Raji (cell line): ENCODE data around the gene INPP5A.

Experiments
- POLR2A ChIP-seq: IDR thresholded peaks from 2 replicates; pipeline ENCODE4 v1.6.1; 2011; ENCODE audit warnings: low read depth, low read length, control low read depth; ENCODE audit not compliant: insufficient read depth

INPP5A gene

DNA sequence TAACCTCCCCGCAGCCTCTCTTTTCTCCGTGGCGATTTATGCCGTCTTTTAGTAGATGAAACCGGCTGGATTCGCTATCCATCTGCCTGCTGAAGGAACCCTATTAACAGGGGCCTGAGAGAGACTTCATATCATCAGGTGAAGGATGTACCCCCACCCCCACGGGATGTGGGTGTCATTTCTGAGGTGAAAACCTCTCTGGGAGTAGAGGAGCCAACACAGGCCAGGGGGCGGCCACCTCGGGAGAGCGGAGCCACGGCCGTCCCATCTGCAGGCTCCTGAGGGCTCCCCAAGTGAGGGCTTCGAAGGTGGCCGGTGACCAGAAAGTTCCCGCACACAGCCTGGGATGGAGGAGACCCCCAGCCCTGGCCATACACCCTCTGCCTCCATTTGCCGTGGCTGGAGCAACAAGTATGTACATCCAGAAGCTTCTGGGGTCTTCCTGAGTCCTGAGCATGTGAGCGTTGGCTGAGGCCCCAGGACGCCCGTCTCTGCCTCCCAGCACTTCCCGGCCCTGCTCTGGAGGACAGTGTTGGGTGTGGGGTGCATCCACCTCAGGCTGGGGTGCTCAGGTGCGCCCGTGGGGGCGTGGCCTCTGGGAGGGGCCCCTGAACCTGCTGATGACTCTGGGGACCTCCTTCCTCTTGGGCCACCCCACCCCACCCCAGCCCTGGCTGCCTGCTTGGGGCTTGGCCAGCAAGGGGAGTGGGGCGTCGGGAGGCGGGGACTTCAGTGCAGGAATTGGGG, 163.7 kb downstream of the INPP5A start:
- no peak for TF ChIP-seq POLR2A

DNA sequence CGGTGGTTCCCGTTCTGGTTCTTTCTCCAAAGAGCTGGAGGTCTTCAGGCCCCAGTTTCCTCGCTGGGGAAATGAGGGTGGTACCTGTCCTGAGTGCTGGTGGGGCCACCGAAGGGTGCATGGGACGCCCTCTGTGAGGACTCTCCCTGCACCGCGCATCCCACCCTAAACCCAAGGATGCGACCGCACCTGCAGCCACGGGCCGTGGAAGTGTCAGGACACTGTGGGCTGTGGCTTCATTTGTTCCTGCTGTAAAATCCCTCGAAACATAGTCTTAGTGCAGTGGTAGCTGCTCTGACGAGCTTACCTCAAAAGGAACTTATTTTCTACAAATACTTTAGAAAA, 164.2 kb downstream of the INPP5A start:
- TF ChIP-seq POLR2A, result no peak

DNA sequence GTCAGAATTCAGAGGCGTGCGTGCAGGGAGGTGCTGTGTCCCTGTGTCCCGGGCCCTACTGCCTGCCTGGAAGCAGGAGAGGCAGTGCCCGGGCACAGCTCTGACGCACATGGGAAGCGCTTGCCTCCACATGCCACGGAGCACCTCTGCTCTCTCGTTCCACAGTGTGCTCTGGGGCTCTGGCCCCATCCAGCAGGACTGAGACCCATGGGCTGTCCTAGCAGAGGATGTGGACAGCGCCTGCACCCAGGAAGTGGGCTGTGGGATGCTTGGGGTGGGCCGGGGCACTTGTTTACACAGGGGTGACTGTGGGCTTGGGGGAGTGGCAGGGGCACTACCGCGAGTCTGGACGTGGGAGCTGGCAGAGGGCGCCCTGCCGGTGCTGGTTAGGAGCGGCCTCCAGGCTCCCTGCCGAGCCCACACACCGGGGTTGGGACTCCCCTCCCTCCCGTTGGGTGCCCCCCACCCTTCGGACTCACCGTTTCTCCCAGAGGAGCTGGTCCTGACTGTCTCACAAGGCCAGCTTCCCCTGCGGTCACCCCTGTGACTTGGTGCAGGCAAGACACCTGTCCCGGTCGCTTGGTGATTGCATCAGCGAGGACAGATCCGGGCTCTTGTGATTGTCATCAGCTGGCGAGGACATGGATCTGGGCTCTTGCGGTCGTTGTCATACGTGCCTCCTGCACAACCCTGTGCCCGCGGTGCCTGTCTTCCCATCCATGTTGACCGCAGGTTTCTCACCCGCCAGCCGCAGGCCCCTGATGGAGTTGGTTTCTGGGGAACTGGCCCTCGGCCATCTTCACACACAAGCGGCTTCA, 165.2 kb downstream of the INPP5A start:
- no peak for TF ChIP-seq POLR2A

DNA sequence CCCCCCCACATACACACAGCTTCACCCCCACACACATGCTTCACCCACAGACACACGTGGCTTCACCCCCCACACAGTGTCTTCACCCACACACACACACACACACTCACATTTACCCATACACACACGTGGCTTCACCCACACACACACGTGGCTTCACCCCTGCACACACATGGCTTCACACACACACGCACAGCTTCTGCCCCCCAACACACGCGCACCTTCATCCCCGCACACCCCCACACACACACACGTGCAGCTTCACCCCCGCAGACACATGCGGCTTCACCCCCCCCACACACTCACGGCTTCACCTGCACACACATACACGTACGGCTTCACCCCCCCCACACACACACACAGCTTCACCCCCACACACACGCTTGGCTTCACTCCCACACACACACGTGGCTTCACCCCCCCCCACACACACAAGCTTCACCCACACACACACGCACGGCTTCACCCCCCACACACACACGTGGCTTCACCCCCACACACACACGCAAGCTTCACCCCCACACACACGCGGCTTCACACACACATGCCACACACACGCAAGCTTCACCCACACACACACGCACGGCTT, 165.9 kb downstream of the INPP5A start:
- no peak for TF ChIP-seq POLR2A

DNA sequence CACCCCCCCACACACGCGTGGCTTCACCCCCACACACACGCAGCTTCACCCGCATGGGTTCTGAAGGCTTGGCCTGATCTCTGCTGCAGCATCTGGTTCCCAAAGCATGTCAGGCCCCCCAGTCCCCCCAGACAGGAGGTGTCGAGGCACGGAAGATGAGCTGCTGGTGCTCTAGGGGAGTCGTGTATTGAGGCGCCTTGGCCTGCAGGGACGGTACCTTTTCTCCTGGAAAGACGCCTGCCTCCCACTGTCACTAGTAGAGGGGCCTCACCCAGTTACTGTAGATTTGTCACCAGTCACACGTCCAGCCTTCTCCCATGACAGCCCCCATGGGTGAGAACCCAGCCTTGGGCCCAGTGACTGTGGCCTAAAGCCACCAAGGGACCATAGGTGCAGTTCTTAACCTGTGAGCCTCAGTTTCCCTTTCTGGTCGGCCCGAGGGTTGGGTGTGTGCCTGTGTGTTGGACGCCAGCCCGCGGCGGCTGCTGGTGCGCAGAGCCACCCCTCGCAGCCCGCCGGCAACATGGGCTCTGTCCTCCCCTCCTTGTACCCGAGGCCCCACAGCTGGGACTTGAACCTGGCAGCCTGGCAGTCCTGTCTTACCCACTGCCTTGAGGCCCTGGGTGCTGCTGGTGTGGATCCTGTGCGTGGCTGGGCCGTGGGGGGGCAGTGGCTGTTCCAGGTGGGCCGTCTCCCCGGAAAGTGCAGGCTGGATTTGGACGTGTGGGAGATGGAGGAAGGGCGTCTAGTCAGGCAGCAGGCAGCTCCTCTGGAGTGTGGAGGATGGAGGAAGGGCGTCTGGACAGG, 166.6 kb downstream of the INPP5A start:
- TF ChIP-seq POLR2A, result no peak

DNA sequence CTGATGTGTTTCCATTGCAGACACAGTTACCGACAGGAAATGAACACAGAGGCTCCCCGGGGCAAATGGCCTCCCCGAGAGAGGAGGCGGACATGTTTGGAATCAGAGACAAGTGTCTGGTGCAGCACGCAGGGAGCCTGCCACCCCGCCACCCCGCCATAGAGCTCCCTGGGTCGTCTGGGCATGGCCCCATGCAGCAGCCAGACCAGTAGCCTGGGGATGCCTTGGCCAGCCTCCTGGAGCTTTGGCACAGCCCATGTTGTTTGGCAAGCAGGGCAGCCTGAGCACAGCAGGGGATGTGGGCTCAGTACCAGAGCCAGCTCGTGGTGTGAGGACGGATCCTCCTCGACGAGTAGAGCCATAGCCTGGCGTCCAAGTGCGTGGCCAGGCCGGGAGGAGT, 167.6 kb downstream of the INPP5A start:
- TF ChIP-seq POLR2A, result no peak

DNA sequence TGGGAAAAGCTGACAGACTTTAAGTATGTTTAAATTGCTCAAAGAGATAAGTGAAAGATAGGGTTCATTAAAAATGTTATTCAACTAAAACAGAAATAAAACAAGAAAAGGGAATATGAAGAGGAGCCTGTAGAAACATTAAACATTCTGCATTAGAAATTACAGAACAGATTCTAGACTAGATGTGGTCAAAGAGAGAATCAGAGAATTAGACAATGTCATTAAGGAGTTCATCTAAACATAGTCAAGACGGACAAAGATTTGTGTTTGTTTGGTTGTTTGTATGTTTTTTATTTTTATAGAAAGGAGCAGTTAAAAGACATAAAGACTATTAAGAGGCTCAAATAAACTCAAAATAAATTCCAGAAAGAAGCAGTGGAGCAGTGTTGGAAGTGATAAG, 168.4 kb downstream of the INPP5A start:
- no peak for TF ChIP-seq POLR2A

DNA sequence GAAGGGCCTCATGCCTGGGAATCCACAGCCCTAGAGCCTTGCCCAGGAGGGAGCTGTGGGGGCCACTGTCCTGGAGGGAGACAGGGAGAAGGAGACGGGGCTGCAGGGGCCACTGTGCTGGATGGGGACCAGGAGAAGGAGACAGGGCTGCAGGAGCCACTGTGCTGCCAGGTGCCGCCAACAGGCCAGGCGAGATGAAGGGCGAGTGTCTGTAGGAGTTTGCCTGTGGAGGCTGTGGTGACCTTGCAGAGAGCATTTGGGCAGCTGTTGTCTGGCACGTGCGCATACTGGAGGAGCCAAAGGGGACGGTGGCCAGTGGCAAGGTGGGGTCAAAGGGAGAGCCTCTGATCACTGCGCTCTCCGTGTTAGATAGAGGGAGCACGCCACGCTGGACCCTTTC, 169.1 kb downstream of the INPP5A start:
- no peak for TF ChIP-seq POLR2A

DNA sequence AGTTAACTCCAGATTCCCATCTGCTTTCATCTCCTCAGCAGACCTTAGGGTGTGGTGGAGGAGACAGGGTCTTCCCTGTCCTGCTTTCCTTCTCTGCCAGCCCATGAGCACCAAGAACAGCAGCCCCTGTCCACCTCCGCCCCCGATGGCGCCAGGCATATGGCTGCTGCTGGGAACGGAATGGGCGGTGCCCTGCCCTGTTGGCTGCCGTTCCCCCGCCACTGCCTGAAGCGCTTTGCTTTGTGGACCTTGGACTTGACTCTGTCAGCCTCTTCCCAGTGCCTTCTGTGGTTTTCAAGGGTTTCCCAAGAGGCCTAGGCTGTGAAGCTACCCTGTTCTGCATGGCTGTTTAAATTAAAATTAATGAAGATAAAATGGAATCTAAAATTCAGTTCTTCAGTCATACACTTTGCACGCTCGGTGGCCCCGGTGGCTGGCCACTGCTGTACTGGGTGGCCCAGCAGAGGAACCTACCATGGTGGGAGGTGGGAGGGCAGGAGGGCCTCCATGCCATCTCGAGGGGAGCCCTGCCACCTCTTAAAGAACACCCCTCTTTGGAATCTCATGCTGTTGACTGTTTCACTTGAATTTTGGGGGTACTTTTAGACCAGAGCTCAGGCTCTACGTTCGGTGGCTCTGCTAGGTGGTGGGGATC, 169.7 kb downstream of the INPP5A start:
- TF ChIP-seq POLR2A, result no peak

DNA sequence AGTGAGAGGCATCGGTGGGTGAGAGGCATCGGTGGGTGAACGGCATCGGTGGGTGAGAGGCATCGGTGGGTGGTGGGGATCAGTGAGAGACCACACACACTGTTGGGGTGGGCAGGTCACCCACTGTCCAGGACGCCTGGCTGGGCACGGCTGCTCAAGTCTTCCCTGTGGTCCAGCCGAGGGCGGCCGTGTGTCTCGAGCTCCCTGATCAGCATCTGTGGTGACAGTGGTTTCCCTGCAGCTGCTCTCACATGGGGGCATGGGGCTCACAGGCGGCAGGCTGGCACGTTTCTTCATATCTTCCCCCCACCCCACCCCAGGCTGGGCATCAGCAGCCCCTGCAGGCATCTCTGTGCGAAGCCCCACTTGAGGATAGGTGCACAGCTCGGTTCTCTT, 170.2 kb downstream of the INPP5A start:
- no peak for TF ChIP-seq POLR2A

DNA sequence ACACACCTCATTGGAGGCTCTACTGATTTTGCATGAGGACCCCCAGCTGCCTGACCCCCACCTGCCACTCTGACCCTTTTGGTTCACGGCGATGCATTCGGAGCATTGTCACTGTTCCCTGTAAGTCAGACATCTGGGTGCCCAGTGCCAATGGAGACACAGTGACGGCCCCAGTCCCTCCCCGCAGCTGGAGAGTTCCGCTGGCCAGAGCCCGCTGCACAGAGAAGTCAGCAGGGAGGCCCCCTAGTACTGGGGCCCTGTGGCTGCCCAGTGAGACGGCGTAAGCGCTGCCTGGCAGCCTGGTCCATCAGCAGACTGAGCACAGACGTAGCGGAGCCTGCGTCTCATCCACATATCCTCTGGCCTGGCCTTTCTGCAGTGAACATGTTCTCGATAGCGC, 170.9 kb downstream of the INPP5A start:
- no peak for TF ChIP-seq POLR2A

DNA sequence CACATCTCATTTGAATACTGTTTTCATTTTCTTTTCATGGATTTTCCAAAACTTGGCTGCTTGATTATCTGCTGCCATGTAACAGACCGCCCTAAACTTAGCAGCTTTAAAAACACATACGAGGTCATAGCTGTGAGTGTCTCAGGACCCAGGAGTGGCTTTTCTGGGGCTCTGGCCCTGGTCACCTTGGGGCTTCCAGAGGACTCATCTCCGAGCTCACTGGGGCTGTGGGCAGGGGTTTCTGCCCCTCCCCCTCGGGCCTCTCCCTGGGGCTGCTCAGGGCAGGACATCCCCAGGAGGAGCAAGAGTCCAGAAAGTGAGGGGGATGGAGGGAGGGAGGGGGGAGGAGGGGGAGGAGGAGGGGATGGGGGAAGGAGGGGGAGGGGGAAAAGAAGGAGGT, 171.3 kb downstream of the INPP5A start:
- no peak for TF ChIP-seq POLR2A

DNA sequence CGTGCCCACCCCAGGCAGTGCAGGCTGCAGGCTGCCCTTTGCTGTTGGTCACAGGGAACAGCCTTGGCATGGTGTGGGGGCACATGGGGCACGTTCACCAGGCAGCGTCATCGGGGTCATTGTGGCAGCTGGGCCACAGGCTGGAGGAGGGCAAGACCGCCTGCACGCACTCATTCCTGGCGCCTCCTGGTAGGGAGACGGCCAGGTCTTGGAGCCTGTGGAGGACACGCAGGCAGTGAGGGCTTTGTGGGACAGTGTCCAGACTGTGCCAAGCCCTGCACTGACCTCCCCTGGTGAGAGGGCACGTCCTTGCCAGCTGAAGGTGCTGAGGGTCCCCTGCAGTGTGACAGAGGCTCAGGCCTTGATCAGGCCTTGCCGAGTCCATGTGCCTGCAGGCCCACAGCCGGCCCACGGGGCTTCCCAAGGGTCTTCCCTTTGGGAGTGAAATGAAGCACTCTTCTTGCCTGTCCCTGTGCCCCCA, 171.9 kb downstream of the INPP5A start:
- TF ChIP-seq POLR2A, result no peak

DNA sequence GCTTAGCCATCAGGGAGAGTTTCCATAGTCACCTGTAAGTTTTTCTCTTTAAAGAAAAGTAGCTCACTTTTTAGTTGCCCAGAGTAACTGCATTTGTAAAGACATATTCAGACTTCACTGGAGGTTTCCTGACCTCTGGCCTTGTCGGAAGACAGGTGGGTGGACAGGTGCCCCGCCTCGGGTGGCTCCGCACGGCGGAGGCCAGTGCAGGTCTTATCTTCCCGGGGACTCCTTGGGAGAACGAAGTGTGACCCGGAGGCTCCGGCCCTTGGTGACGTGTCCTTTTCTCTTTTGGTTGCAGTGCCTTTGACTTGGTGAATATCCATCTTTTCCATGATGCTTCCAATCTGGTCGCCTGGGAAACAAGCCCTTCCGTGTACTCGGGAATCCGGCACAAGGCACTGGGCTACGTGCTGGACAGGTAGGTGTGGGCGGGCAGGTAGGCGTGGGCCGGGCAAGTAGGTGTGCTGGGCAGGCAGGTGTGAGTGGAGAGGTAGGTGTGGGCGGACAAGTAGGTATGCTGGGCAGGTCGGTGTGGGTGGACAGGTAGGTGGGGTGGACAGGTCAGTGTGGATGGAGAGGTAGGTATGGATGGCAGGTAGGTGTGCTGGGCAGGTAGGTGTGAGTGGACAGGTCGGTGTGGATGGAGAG, 172.6 kb downstream of the INPP5A start:
- TF ChIP-seq POLR2A, result no peak
